ENCODE results near the gene XDH.

XDH gene

DNA sequence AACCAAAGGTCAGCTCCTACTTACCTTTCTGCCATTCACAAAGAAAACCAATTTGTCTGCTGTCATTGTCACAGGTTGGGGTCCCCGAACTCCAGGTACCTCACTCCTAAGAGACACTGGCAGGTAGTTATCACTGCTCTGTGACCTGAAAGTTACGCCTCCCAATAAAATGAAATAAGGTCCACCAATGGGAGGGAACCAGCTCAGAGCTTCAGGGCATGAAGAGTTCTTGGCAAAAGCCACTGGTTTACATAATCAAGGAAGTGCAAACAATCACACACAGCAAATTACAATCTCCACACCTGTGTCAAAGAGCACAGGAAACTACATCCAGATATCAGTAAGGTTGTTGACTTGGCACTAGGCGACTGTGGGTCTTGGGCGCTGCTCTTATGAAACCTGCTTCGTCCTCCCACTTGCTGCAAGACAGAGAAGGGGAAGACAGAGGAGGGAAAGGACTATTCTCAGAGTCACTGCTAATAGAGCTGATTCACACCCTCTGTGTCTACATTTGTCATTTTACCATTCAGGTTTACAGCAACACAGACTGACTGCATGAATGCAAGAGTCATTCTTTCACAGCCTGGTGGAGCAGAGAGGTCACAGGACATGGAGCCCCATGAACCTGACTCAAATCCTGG is at the start of gene XDH:
TSS of gene XDH (minus strand) at position 142 of the 641 bp plus-strand sequence. CDS start at position 66, 76 bp downstream.
- H3K4me3 ChIP-seq, result no peak within 1 kb of the TSS
- DNase-seq, result no peak
- H3K36me3 ChIP-seq, result no peaks in the 10 kb centered on the region
- TF ChIP-seq, protein P1, sequence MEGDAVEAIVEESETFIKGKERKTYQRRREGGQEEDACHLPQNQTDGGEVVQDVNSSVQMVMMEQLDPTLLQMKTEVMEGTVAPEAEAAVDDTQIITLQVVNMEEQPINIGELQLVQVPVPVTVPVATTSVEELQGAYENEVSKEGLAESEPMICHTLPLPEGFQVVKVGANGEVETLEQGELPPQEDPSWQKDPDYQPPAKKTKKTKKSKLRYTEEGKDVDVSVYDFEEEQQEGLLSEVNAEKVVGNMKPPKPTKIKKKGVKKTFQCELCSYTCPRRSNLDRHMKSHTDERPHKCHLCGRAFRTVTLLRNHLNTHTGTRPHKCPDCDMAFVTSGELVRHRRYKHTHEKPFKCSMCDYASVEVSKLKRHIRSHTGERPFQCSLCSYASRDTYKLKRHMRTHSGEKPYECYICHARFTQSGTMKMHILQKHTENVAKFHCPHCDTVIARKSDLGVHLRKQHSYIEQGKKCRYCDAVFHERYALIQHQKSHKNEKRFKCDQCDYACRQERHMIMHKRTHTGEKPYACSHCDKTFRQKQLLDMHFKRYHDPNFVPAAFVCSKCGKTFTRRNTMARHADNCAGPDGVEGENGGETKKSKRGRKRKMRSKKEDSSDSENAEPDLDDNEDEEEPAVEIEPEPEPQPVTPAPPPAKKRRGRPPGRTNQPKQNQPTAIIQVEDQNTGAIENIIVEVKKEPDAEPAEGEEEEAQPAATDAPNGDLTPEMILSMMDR (IDR thresholded peaks at IDR 0.05), result no peak
- intact Hi-C loops (cut with DNase I; ENCODE audit: low total_unique reads), result no loop called here
- H3K9me3 ChIP-seq, result peaks cover 0 to 10% (median 4%) of the 10 kb centered on the region in 3 donors
- no peaks in the 10 kb centered on the region for H3K4me1 ChIP-seq
- H3K27me3 ChIP-seq, result no peaks in the 10 kb centered on the region
- H3K27ac ChIP-seq, result no peak within 1 kb of the TSS

DNA sequence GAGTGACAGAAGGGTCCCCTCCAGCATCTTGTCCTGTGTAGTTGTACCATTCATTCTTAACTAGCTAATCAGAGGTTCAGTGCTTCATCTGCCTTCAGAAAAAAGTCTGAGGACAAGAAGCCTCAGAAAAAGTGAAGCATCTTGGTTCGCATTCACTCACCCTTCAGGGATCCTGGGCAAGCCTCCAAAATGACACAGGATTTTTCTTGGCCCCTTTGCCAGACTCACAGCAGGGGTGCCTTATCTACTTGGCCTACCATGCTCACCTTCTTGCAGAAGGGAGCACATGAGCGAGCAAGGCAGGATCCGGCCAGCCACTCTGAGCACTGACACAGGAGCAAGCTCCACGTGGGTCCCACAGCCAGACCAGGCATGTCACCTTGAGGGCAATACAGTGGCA is 43.1 kb upstream of the XDH start:
- Histone ChIP-seq H3K4me3 (no peak overlapping the region), H3K27ac (no peak overlapping the region), H3K27me3 (no peaks in the 10 kb centered on the region), H3K4me1 (no peaks in the 10 kb centered on the region), H3K36me3 (no peaks in the 10 kb centered on the region), H3K9me3 (peaks cover 0 to 20% (median 0%) of the 10 kb centered on the region in 3 donors)
- TF ChIP-seq, protein P1 (IDR thresholded peaks at IDR 0.05), result no peak
- DNase-seq, result no peak
- intact Hi-C loops (cut with DNase I; ENCODE audit: low total_unique reads), result no loop called here

DNA sequence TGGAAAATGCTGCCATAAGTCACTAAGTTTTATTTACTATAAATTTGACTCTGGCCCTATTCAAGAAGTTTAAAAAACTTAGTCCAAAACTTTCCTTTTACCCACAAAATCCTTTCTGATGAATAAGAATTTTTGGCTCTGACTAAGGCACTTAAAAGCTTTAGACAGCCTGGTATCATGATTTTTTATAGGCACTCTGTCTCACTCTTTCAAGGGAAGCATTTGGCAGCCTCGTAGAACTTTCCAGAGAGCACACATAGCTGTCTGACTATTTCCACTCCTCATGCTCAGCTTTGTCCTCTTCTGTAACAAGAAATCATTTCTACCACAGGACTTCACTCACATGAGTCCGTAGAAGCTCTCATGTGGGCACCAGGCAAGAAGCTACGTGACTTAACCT is 32.3 kb upstream of the XDH start:
- Histone ChIP-seq H3K36me3 (no peaks in the 10 kb centered on the region), H3K4me1 (no peaks in the 10 kb centered on the region), H3K27ac (no peak overlapping the region), H3K4me3 (no peak overlapping the region), H3K27me3 (no peaks in the 10 kb centered on the region), H3K9me3 (peaks cover 0 to 7% (median 6%) of the 10 kb centered on the region in 3 donors)
- DNase-seq, result no peak
- intact Hi-C loops (cut with DNase I; ENCODE audit: low total_unique reads), result no loop called here
- TF ChIP-seq, protein P1 (IDR thresholded peaks at IDR 0.05), result no peak

DNA sequence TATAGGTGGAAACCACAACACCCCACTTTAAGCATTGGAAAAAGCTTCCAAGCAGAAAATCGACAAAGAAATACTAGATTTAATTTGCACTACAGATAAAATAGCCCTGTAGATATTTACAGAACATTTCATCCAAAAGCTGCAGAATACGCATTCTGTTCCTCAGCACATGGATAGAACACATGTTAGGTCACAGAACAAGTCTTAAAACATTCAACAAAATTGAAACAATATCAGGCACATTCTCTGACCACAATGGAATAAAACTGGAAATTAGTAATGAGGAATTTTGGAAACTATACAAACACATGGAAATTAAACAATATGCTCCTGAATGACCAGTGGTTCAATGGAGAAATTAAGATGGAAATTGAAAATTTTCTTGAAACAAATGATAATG is 27.8 kb upstream of the XDH start:
- H3K27me3 ChIP-seq, result no peaks in the 10 kb centered on the region
- no peaks in the 10 kb centered on the region for H3K36me3 ChIP-seq
- H3K9me3 ChIP-seq, result no peaks in the 10 kb centered on the region
- DNase-seq, result no peak
- TF ChIP-seq, protein P1 (IDR thresholded peaks at IDR 0.05), result no peak
- no peak overlapping the region for H3K27ac ChIP-seq
- no peaks in the 10 kb centered on the region for H3K4me1 ChIP-seq
- intact Hi-C loops (cut with DNase I; ENCODE audit: low total_unique reads), result no loop called here
- H3K4me3 ChIP-seq, result no peak overlapping the region

DNA sequence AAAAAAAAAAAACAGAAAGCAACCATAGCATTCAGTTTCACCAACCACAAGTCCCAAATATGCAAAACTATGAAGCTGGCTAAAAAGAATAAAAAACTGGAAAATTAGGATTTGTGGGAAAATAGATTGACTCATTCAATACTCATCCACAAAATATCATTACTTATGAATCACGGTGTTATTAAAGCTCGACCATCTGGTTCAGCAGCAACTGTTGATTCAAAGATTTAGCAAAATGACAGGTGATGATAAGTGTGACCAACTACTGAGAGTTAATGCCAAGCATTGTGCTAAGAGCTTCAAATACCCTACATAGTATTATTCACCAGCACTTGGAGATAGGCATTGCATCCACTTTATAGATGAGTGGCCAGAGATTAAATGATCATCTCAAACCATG is 26.2 kb upstream of the XDH start:
- Histone ChIP-seq H3K9me3 (no peaks in the 10 kb centered on the region), H3K27ac (no peak overlapping the region), H3K4me3 (no peak overlapping the region), H3K27me3 (no peaks in the 10 kb centered on the region), H3K36me3 (no peaks in the 10 kb centered on the region), H3K4me1 (no peaks in the 10 kb centered on the region)
- TF ChIP-seq, protein P1 (IDR thresholded peaks at IDR 0.05), result no peak
- no peak for DNase-seq
- intact Hi-C loops (cut with DNase I; ENCODE audit: low total_unique reads), result no loop called here

DNA sequence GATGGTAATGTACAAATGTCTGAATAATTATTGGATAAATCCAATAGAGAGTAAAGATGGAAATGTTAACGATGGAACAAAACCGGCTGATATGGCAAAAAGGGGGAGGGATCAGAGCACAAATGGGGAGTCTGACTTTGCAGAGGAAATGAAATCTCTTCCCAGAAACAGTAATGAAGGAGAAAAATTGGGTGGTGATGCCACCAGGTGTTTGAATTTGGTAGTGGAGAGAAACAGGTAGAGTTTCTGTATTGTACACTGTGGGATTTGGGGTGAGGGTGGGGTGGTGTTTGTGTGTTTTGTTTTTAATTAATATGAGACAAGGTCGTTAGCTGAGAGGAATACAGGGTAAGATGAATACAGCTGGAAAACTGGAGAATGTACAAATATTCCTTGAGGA is 20.4 kb upstream of the XDH start:
- H3K4me3 ChIP-seq, result no peak overlapping the region
- H3K36me3 ChIP-seq, result no peaks in the 10 kb centered on the region
- DNase-seq, result no peak
- H3K27me3 ChIP-seq, result no peaks in the 10 kb centered on the region
- H3K27ac ChIP-seq, result no peak overlapping the region
- intact Hi-C loops (cut with DNase I; ENCODE audit: low total_unique reads), result no loop called here
- H3K9me3 ChIP-seq, result no peaks in the 10 kb centered on the region
- TF ChIP-seq, protein P1 (IDR thresholded peaks at IDR 0.05), result no peak
- no peaks in the 10 kb centered on the region for H3K4me1 ChIP-seq

All from tibial artery (tissue), 4 donors.